BE2C (cell line): ENCODE data around the gene CLDN20.
"Not testable (repeated sequence)": the region's sequence is repeated elsewhere in the genome, so short reads cannot be mapped to it uniquely, and the experiment has no call there.

ENCODE experiments used
- DNase-seq: peaks from one replicate; pipeline ENCODE4 v3.0.0-alpha.2; 2020
- H3K27me3 ChIP-seq: fragments of 250-450 bp; sonication (Bioruptor Pico); 2 replicates; pipeline ENCODE4 v1.5.1; 2020; ENCODE audit warnings: mild to moderate bottlenecking
- H3K36me3 ChIP-seq: fragments of 250-450 bp; sonication (Bioruptor Pico); 2 replicates; pipeline ENCODE4 v1.5.1; 2020; ENCODE audit warnings: mild to moderate bottlenecking
- H3K4me1 ChIP-seq: fragments of 250-450 bp; sonication (Bioruptor Pico); 2 replicates; pipeline ENCODE4 v1.5.1; 2020
- H3K4me3 ChIP-seq: 2 replicates; pipeline ENCODE4 v1.5.1; 2011; ENCODE audit warnings: low read depth, low read length
- H3K9me3 ChIP-seq: fragments of 250-450 bp; sonication (Bioruptor Pico); 2 replicates; pipeline ENCODE4 v1.5.1; 2020
- CTCF ChIP-seq: IDR thresholded peaks from 2 replicates; pipeline ENCODE4 v1.5.1; 2012; ENCODE audit warnings: mild to moderate bottlenecking, low read depth, low read length

CLDN20 gene

GRCh38 chr6:155262655-155263054 is 1.2 kb upstream of the CLDN20 start:
- no peak overlapping the region for H3K4me3 ChIP-seq
- TF ChIP-seq CTCF, result no peak
- no peaks in the 10 kb centered on the region for H3K9me3 ChIP-seq
- peaks cover 10% of the 10 kb centered on the region for H3K4me1 ChIP-seq
- DNase-seq, result no peak
- peaks cover 28% of the 10 kb centered on the region for H3K36me3 ChIP-seq
- H3K27me3 ChIP-seq, result no peaks in the 10 kb centered on the region

GRCh38 chr6:155264693-155265320 is 994 bp downstream of the CLDN20 start:
- peaks cover 16% of the 10 kb centered on the region for H3K4me1 ChIP-seq
- peak; percentile 62 for DNase-seq
- H3K27me3 ChIP-seq, result no peaks in the 10 kb centered on the region
- no peak for TF ChIP-seq CTCF
- H3K36me3 ChIP-seq, result peaks cover 16% of the 10 kb centered on the region
- no peaks in the 10 kb centered on the region for H3K9me3 ChIP-seq
- H3K4me3 ChIP-seq, result no peak overlapping the region

GRCh38 chr6:155265843-155266535 is 2.2 kb downstream of the CLDN20 start:
- H3K36me3 ChIP-seq, result peaks cover 10% of the 10 kb centered on the region
- TF ChIP-seq CTCF, result peak; percentile 9; the same call in 1 of the 2 replicates

GRCh38 chr6:155267411-155267810 is 3.6 kb downstream of the CLDN20 start:
- peaks cover 28% of the 10 kb centered on the region for H3K4me1 ChIP-seq
- TF ChIP-seq CTCF, result no peak
- no peaks in the 10 kb centered on the region for H3K27me3 ChIP-seq
- H3K36me3 ChIP-seq, result peaks cover 11% of the 10 kb centered on the region
- DNase-seq, result no peak
- no peak overlapping the region for H3K4me3 ChIP-seq
- no peaks in the 10 kb centered on the region for H3K9me3 ChIP-seq

More at GRCh38 chr6:155265843-155266535, 2.2 kb downstream of the CLDN20 start:
- Histone ChIP-seq H3K4me3 (no peak overlapping the region), H3K27me3 (no peaks in the 10 kb centered on the region), H3K4me1 (peaks cover 21% of the 10 kb centered on the region), H3K9me3 (no peaks in the 10 kb centered on the region)
- DNase-seq, result no peak

- peak; percentile 78 for TF ChIP-seq CTCF
- not testable (repeated sequence) for H3K9me3 ChIP-seq, H3K27me3 ChIP-seq, H3K4me3 ChIP-seq, DNase-seq
- Histone ChIP-seq H3K36me3 (peaks cover 14% of the 10 kb centered on the region; the same call in 1 of the 2 replicates), H3K4me1 (peaks cover 35% of the 10 kb centered on the region)
Measured at GRCh38 chr6:155268088-155268867, 4.5 kb downstream of the CLDN20 start.

- no peaks in the 10 kb centered on the region for H3K27me3 ChIP-seq
- DNase-seq, result no peak
- no peak for TF ChIP-seq CTCF
- H3K4me3 ChIP-seq, result no peak overlapping the region
- peaks cover 17% of the 10 kb centered on the region; the same call in 1 of the 2 replicates for H3K36me3 ChIP-seq
- H3K9me3 ChIP-seq, result no peaks in the 10 kb centered on the region
- H3K4me1 ChIP-seq, result peaks cover 43% of the 10 kb centered on the region
Measured at GRCh38 chr6:155269765-155270164, 6.0 kb downstream of the CLDN20 start.
